Measurements from ENCODE around the gene LIMS1.

LIMS1 gene

GRCh38 chr2:108533832-108534583 lies at the start of gene LIMS1:
TSS of gene LIMS1 (plus strand) at chr2:108534470. CDS start at chr2:108534563, 93 bp downstream.
- CTCF ChIA-PET, result interaction anchor here (0.5 to 0.8 kb wide), 4 partner anchors 38 to 1646 kb away, joined by 3 to 5 read pairs (median 3); no protein-coding TSS in a partner anchor
- Histone ChIP-seq H3K36me3 (ENCODE audit: control insufficient read depth in 2 of 2, insufficient read depth in 1 of 2, low read length in 2 of 2) (no peaks in the 10 kb centered on the region), H3K9me3 (ENCODE audit: control insufficient read depth, insufficient read depth, low read depth, low read length) (no peaks in the 10 kb centered on the region), H3K4me3 (ENCODE audit: low read depth, low read length) (peak within 1 kb of the TSS; percentile 72), H3K4me1 (ENCODE audit: control insufficient read depth, insufficient read depth, low read length) (peaks cover 17% of the 10 kb centered on the region), H3K27ac (ENCODE audit: extremely low read depth, low read depth, low read length) (peak within 1 kb of the TSS; percentile 91)
- POLR2A ChIA-PET, result interaction anchor here (0.6 to 3.1 kb wide), 10 partner anchors 8 to 100 kb away, joined by 3 to 13 read pairs (median 6); partner anchors contain the start of gene GCC2
- TF ChIP-seq ZNF670 (tag by site-specific recombination; IDR thresholded peaks at IDR 0.05; ENCODE audit: low read depth), result no peak
- peak; percentile 65 for TF ChIP-seq WT1 (tag by site-specific recombination; IDR thresholded peaks at IDR 0.05)
- TF ChIP-seq ZSCAN5A (tag by site-specific recombination; IDR thresholded peaks at IDR 0.05), result 0 out of 2 replicates have a peak, but pooled peaks have one; percentile 33
- no peak; the same call in none of the 2 replicates for TF ChIP-seq ZXDB (tag by site-specific recombination; IDR thresholded peaks at IDR 0.05)
- TF ChIP-seq ZNF24 (tag by site-specific recombination; IDR thresholded peaks at IDR 0.05), result no peak
- no peak for TF ChIP-seq PRDM6 (tag by site-specific recombination; IDR thresholded peaks at IDR 0.05)
- TF ChIP-seq ZBTB26 (tag by site-specific recombination; optimal IDR thresholded peaks at IDR 0.05), result peak; percentile 80
- TF ChIP-seq KLF9 (tag by site-specific recombination; IDR thresholded peaks at IDR 0.05; ENCODE audit: low read depth), result peak; percentile 77
- TF ChIP-seq PRDM4 (tag by site-specific recombination; IDR thresholded peaks at IDR 0.05), result no peak; the same call in 1 of the 2 replicates
- no peak for TF ChIP-seq ELK4 (IDR thresholded peaks at IDR 0.05; ENCODE audit: borderline replicate concordance, low read depth, low read length)
- TF ChIP-seq ZNF214 (tag by site-specific recombination; IDR thresholded peaks at IDR 0.05; ENCODE audit: borderline replicate concordance), result no peak
- TF ChIP-seq GLIS1 (tag by site-specific recombination; IDR thresholded peaks at IDR 0.05), result peak; percentile 72
- TF ChIP-seq ZNF548 (tag by site-specific recombination; IDR thresholded peaks at IDR 0.05), result no peak
- no peak for TF ChIP-seq ZNF239 (tag by site-specific recombination; IDR thresholded peaks at IDR 0.05)
- no peak for TF ChIP-seq ZNF433 (tag by site-specific recombination; IDR thresholded peaks at IDR 0.05; ENCODE audit: low read depth)
- TF ChIP-seq ZNF2 (tag by site-specific recombination; IDR thresholded peaks at IDR 0.05), result no peak
- no peak for TF ChIP-seq ZNF645 (tag by site-specific recombination; IDR thresholded peaks at IDR 0.05)
- peak; percentile 23; the same call in 1 of the 2 replicates for TF ChIP-seq ZNF777 (tag by site-specific recombination; IDR thresholded peaks at IDR 0.05; ENCODE audit: borderline replicate concordance)
- TF ChIP-seq ZNF362 (tag by site-specific recombination; IDR thresholded peaks at IDR 0.05), result no peak
- no peak for TF ChIP-seq ZNF488 (tag by site-specific recombination; IDR thresholded peaks at IDR 0.05)
- no peak for TF ChIP-seq ATF2 (tag by site-specific recombination; IDR thresholded peaks at IDR 0.05; ENCODE audit: low read depth)
